Body of pancreas (tissue), 4 donors: ENCODE data around the gene ZBTB49. TPM values are rescaled to one million over a fixed set of nuclear protein-coding genes. Genes with fewer than 3 reads are reported as not detected.
A peak's percentile ranks its signal among the peaks of the same experiment; 100 is the strongest.

ENCODE experiments used
- ATAC-seq: fragments of 150-250 bp; one replicate; pipeline ENCODE4 v1.9.1; 2016
- DNase-seq, 4 donors: peaks; one replicate each; pipeline ENCODE4 v3.0.0-alpha.2; 2019
- H3K27ac ChIP-seq, 4 donors: fragments of 200-600 bp; sonication (generic); 1 replicate in 3 of 4; 2 replicates in 1 of 4; pipeline versions ENCODE4 v1.5.1 to v1.6.1; 2016 to 2019; ENCODE audit warnings: mild to moderate bottlenecking in 1 of 4, mixed read lengths in 1 of 4, moderate library complexity in 1 of 4
- H3K27me3 ChIP-seq, 2 donors: fragments of 200-600 bp; sonication (generic); one replicate each; pipeline ENCODE4 v1.6.0; 2016; ENCODE audit warnings: mild to moderate bottlenecking in 1 of 2
- H3K36me3 ChIP-seq, 2 donors: fragments of 200-600 bp; sonication (generic); replicated peaks in 1 of 2; 2 replicates each; pipeline ENCODE4 v1.5.1; 2016; ENCODE audit warnings: low read depth in 2 of 2; ENCODE audit not compliant: insufficient read depth in 1 of 2
- H3K4me1 ChIP-seq: fragments of 200-600 bp; sonication (generic); one replicate; pipeline ENCODE4 v1.6.0; 2016
- H3K4me3 ChIP-seq, 2 donors: fragments of 200-600 bp; sonication (generic); 1 replicate in 1 of 2; 2 replicates in 1 of 2; pipeline ENCODE4 v1.5.1; 2016 to 2019
- H3K9me3 ChIP-seq, 3 donors: fragments of 200-600 bp; sonication (generic); 1 replicate in 2 of 3; 2 replicates in 1 of 3; pipeline ENCODE4 v1.5.1; 2016
- POLR2A ChIP-seq, 3 donors: fragments of 450-650 bp; IDR thresholded peaks; one replicate each; pipeline ENCODE4 v1.6.1; 2016; ENCODE audit warnings: antibody characterized with exemption in 3 of 3, mild to moderate bottlenecking in 2 of 3
- WGBS, 2 donors: methylation state at CpG; one replicate each; pipeline ENCODE4 v1.1.5; 2017; 5-methylcytosine and 5-hydroxymethylcytosine counted together
- intact Hi-C: fragments of 100-400 bp; cut with DNase I; formaldehyde crosslinking; loops from one replicate; pipeline ENCODE4 v1.15.1; 2023
- total RNA-seq, 2 donors: library from RNA; depleted of rRNA; stranded (reverse); fragments of >200 nt; gene quantifications; one replicate each; pipeline ENCODE4 v1.1.0, GENCODE V29; 2016
- TF ChIP-seq, protein P1 (sequence below), 7 experiments: fragments of 450-650 bp in 4 of 7; fragments of 200-600 bp in 3 of 7; sonication (generic) in 3 of 7; IDR thresholded peaks; one replicate each; pipeline ENCODE4 v1.5.1; 2016 to 2019; ENCODE audit warnings: antibody characterized with exemption in 7 of 7

ZBTB49 gene
- total RNA-seq: 10 to 100 TPM in 1 of 2 donors, 1 to 10 TPM in 1; 9.1 to 23.4 TPM

DNA sequence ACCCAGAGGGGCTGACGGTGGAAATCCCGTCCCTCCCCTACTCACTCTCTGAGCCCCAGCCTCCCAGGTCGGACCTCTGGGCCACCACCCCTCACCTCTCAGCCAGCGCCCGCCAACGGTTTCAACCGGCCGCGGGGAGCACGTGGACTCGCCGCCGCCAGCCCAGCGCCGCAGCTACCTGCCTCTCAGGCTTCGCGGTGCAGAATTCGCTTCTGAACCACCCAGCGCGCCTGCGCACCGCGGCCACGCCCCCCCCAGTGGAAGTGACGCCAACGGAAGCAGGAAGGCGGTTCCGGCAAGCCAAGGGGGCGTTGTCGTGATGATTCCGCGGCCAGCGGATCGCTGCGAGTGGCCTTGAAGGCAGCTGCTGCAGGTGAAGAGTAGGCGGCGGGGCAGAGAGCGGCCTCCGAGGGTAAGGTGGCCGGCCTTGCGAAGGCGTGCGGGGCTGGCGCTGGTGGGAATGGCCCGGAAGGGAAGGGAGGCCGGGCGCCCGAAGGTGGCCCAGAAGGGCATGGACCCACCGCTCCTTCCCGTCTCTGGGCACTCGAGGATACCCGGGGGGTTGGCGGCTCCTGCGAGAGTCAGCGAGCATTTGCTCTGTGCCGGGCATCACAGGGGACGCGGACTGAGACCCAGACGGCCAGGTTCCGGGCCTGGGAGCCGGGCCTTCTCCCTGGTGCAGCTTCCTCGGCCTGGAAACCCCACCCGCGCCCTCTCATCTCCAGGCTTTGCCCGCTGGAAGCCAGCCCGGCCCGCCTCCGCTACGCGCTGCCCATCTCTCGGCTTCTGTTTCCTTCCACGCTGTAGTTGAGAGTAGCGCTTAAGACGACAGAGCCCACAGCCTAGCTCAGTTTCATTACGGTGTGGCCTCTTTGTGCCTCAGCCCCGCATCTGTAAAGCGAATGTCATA, at the start of gene ZBTB49, which contains the start of gene LYAR:
Gene ZBTB49, plus strand, starts transcription at position 311 of the 910 bp plus-strand sequence. CDS start 9,695 bp downstream, outside the sequence.
Gene LYAR, minus strand, starts transcription at position 214 of the 910 bp plus-strand sequence. CDS start 6,412 bp downstream, outside the sequence.
- Histone ChIP-seq H3K27me3 (no peaks in the 10 kb centered on the region), H3K27ac (peak within 1 kb of the TSS; percentile 78 to 90 (median 82)), H3K9me3 (no peaks in the 10 kb centered on the region), H3K4me1 (peaks cover 24% of the 10 kb centered on the region), H3K4me3 (peak within 1 kb of the TSS; percentile 74 to 79), H3K36me3 (no peaks in the 10 kb centered on the region)
- peak; percentile 98 for ATAC-seq
- peak; percentile 95 to 97 (median 96) for DNase-seq
- intact Hi-C loops: no loop called here
- TF ChIP-seq, protein P1, sequence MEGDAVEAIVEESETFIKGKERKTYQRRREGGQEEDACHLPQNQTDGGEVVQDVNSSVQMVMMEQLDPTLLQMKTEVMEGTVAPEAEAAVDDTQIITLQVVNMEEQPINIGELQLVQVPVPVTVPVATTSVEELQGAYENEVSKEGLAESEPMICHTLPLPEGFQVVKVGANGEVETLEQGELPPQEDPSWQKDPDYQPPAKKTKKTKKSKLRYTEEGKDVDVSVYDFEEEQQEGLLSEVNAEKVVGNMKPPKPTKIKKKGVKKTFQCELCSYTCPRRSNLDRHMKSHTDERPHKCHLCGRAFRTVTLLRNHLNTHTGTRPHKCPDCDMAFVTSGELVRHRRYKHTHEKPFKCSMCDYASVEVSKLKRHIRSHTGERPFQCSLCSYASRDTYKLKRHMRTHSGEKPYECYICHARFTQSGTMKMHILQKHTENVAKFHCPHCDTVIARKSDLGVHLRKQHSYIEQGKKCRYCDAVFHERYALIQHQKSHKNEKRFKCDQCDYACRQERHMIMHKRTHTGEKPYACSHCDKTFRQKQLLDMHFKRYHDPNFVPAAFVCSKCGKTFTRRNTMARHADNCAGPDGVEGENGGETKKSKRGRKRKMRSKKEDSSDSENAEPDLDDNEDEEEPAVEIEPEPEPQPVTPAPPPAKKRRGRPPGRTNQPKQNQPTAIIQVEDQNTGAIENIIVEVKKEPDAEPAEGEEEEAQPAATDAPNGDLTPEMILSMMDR (IDR thresholded peaks at IDR 0.05): no peak
- TF ChIP-seq POLR2A (IDR thresholded peaks at IDR 0.05): peak; percentile 55 to 82 (median 77)
- 0 to 1% methylated on average over 23 to 77 of the region's 77 CpGs for WGBS, 2 donors

DNA sequence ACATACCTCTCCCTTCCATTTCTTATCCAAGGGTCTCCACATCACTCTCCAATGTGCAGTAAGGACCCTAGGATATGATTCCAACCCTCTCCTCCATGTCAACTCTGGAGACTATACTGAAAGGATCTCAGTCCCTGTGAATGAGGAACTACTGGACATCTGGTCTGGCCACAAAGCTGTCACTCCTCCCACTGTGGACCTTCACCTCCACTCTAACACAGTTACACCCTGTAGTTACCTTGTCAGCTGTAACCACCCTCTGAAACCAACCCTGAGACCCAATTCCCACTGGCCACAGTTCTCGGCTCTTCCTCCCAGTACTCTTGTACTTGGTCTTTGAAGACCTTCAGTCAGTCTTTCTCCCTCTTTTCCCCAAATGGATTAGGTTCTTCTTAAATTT, 44.9 kb upstream of the ZBTB49 start:
- H3K9me3 ChIP-seq: no peaks in the 10 kb centered on the region
- H3K27me3 ChIP-seq: no peaks in the 10 kb centered on the region
- no peak overlapping the region for H3K4me3 ChIP-seq
- 97 to 100% methylated on average over 1 of the region's 1 CpG for WGBS, 2 donors
- DNase-seq (no peak), ATAC-seq (no peak)
- TF ChIP-seq, protein P1 (IDR thresholded peaks at IDR 0.05): no peak
- no peak for TF ChIP-seq POLR2A (IDR thresholded peaks at IDR 0.05)
- intact Hi-C loops: no loop called here
- no peak overlapping the region for H3K27ac ChIP-seq
- peaks cover 0 to 12% of the 10 kb centered on the region in 2 donors for H3K36me3 ChIP-seq
- H3K4me1 ChIP-seq: peaks cover 18% of the 10 kb centered on the region

- DNase-seq: no peak
- H3K27ac ChIP-seq: peak overlapping the region; percentile 90 to 94 (median 94)
- peak overlapping the region; percentile 67 to 94 for H3K4me3 ChIP-seq
- ATAC-seq: no peak
- TF ChIP-seq POLR2A (IDR thresholded peaks at IDR 0.05): no peak
- TF ChIP-seq, protein P1 (IDR thresholded peaks at IDR 0.05): no peak
- H3K36me3 ChIP-seq: peaks cover 0 to 5% of the 10 kb centered on the region in 2 donors
- WGBS, 2 donors: 0% methylated on average over 6 to 12 of the region's 12 CpGs
- H3K27me3 ChIP-seq: no peaks in the 10 kb centered on the region
- H3K4me1 ChIP-seq: peaks cover 18% of the 10 kb centered on the region
- H3K9me3 ChIP-seq: no peaks in the 10 kb centered on the region
- intact Hi-C loops: no loop called here
These were observed 42.4 kb upstream of the ZBTB49 start for GRCh38 chr4:4247696-4248028.

DNA sequence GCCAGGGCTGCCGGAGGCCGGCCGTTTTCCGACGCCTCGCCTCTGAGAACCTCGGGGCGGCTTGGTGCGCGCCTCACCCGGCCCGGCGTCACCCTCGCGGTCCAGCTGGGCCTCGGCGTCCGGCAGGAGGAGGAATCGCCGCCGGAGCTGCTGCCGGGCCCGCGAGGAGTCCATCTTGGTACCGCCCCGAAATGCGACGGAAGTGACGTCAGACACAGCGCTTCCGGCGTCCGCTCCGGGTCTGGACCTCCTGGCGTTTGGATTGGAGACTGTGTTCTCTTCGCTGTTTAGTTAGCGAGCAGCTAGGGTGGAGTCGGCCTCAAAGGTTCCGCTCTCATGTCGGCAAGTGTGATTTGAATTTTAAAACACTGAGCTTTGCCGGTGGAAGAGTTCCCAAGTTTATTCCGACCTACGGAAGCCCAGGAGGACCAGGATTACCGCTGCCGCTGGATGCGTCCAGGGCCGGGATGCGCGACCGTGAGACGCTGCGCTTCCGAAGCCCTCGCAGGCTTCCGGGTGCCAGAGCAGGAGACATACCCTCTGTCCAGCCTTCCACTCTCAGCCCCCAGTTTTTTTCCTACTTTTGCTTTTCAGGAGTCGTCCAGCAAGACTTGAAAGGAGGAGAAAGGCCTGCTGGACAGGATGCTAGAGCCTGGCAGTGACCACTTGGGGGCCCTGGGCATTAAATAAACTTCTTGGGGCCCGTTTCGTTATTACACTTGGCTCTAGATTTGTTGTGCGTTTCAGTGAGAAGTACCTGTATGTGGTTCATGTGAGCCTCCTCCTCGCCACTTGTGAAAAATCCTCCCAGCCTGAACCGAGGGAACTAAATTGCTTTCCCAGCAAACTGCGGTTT, 41.8 kb upstream of the ZBTB49 start, which contains the start of gene TMEM128:
Gene TMEM128, minus strand, starts transcription at position 195 of the 856 bp plus-strand sequence. Its CDS starts 21 bp downstream, at position 174.
- peak; percentile 92 to 94 (median 93) for DNase-seq
- H3K4me1 ChIP-seq: peaks cover 18% of the 10 kb centered on the region
- H3K9me3 ChIP-seq: no peaks in the 10 kb centered on the region
- ATAC-seq: peak; percentile 96
- intact Hi-C loops: no loop called here
- WGBS, 2 donors: 1 to 14% methylated on average over 4 to 61 of the region's 62 CpGs
- H3K4me3 ChIP-seq: peak within 1 kb of the TSS; percentile 67 to 94
- TF ChIP-seq POLR2A (IDR thresholded peaks at IDR 0.05): peak; percentile 62 to 89 (median 85)
- TF ChIP-seq, protein P1 (IDR thresholded peaks at IDR 0.05): peak in 4 of 7 experiments; percentile 39 to 58 (median 48)
- peaks cover 0 to 5% of the 10 kb centered on the region in 2 donors for H3K36me3 ChIP-seq
- peak within 1 kb of the TSS; percentile 90 to 94 (median 94) for H3K27ac ChIP-seq
- H3K27me3 ChIP-seq: no peaks in the 10 kb centered on the region
